T1000 (cell line): ENCODE results near the gene ACOD1.
A peak's percentile ranks its signal among the peaks of the same experiment; 100 is the strongest.
"Not testable (repeated sequence)": the region's sequence is repeated elsewhere in the genome, so short reads cannot be mapped to it uniquely, and the experiment has no call there.

Experiments
- DNase-seq: peaks from one replicate; lab custom pipeline; 2025; ENCODE audit warnings: mixed read lengths; lab: John Stamatoyannopoulos, UW

ACOD1 gene

GRCh38 chr13:76953968-76954367 is 5.7 kb downstream of the ACOD1 start:
- no peak for DNase-seq

DNA sequence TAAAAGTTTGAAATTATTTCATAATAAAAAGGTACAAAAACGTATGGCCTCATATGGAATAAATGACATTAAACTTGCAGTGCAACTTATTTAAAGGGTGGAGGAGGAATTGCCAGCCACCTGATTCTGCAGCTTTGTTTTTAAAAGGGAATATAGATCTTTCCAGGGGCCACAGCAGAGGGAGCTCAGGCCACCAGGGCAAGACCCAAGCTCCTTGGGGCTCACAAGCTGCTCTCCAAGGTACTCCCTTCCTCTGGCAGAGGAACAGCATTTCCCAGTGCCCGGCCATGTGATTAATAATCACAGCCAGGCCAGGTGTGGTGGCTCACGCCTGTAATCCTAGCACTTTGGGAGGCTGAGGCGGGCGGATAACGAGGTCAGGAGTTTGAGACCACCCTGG is 6.2 kb downstream of the ACOD1 start:
- DNase-seq, result no peak

- DNase-seq, result no peak
Measured at GRCh38 chr13:76955193-76955592, 6.9 kb downstream of the ACOD1 start.

GRCh38 chr13:76955661-76956060 is 7.3 kb downstream of the ACOD1 start:
- no peak for DNase-seq

DNA sequence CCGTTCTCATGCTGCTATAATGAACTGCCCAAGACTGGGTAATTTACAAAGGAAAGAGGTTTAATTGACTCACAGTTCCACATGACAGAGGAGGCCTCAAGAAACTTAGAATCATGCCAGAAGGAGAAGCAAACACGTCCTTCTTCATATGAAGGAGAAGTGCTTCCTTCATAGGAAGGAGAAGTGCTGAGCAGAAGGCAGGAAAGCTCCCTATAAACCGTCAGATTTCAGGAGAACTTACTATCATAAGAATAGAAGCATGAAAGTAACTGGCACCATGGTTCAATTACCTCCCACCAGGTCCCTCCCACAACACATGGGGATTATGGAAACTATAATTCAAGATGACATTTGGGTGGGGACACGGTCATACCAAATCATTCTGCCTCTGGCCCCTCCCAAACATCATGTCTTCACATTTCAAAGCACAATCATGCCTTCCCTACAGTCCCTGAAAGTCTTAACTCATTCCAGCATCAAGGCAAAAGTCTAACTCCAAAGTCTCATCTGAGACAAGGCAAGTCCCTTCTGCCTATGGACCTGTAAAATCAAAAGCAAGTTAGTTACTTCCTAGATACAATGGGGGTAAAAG is 10.6 kb downstream of the ACOD1 start:
- no peak for DNase-seq

DNA sequence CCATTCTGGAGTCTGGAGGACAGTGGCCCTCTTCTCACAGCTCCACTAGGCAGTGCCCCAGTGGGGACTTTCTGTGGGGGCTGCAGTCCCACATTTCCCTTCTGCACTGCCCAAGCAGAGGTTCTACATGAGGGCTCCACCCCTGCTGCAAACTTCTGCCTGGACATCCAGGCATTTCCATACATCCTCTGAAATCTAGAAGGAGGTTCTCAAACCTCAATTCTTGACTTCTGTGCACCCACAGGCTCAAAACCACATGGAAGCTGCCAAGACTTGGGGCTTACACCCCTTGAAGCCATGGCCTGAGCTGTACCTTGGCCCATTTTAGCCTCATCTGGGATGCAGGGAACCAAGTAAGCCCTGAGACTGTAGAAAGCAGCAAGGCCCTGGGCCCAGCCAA is 11.4 kb downstream of the ACOD1 start:
- not testable (repeated sequence) for DNase-seq

- DNase-seq, result peak; percentile 9
Measured at GRCh38 chr13:76965759-76966421, 17.6 kb downstream of the ACOD1 start.

- DNase-seq, result no peak
Measured at GRCh38 chr13:76967031-76967430, 18.7 kb downstream of the ACOD1 start.

- no peak for DNase-seq
Measured at GRCh38 chr13:76968041-76968440, 19.7 kb downstream of the ACOD1 start.

DNA sequence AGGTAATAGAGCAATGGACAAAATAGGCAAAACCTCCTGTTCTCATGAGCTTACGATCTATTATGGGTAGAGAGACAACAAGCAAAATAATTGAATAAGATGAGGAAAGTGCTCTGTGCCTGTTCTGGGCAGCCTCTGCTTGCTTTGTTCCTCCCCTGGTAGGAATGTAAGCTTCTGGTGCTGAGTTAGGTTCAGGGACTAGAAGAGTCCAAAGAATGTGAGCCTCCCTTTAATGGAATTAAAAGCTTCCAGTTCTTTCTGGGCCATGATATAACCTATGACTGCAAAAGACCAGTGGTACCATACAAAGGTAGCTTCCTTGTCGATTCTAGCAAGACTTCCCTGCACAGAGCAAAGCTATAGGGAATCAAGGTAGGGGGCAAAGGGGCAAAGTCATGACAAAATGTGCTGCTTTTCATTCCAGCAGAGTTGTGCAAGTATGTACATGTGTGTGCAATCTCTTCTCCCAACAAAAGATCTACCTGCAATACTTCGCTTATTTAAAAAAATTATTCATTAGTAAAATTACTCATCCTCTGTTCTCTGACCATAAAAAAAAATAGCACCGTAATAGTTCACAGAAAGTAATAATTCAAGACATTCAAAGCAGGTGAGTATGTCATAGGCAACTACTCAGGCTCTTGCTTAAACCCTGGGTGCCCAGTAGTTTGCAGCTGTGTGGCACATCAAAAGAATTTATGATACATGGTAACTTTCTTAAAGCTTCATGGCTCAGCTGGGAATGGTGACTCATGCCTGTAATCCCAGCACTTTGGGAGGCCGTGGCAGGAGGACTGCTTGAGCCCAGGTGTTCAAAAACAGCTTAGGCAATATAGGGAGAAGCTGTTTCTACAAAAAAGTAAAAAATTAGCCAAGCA is 21.4 kb downstream of the ACOD1 start:
- no peak for DNase-seq

GRCh38 chr13:76971215-76971614 is 22.9 kb downstream of the ACOD1 start:
- DNase-seq, result no peak

DNA sequence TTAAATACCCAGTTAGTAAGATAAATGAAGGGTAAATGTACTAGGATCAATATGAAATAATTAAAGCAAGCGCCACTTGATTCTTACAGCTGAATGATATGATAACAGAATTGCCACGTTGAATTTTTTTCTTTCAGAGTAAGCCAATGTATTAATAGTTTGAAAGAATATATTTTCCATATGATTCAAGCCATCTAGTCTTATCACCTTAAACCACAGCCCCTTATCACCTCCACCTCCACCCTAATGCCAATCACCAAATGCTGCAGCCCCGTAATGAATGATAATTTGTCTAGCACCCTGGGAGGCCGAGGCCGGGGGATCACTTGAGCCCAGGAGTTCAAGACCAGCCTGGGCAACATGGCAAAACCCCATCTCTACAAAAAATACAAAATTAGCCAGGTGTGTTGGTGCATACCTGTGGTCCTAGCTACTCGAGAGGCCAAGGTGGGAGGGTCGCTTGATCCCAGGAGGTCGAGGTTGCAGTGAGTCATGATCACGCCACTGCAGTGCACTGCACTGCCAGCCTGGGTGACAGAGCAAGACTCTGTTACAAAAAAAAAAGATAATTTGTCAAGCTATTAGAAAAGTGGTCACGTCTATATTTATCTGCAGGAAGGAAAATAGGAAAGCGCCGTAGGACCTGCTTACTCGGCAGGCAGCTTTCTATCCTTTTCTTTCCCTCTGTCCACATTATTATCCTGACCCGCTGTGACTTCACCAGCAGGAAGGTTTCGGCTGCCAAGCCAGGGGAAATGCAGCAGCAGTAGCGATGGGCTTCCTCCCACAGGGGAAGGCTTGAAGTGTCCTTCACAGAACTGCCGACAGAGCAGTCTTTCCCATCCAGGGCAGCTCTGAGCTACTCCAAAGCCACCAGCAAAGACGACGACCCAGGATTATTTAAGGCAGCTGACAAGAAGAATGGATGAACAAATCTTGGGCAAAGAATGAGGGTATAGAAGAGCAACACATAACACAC is 23.8 kb downstream of the ACOD1 start:
- DNase-seq, result no peak

- DNase-seq, result no peak
Measured at GRCh38 chr13:76973920-76974617, 25.8 kb downstream of the ACOD1 start.

DNA sequence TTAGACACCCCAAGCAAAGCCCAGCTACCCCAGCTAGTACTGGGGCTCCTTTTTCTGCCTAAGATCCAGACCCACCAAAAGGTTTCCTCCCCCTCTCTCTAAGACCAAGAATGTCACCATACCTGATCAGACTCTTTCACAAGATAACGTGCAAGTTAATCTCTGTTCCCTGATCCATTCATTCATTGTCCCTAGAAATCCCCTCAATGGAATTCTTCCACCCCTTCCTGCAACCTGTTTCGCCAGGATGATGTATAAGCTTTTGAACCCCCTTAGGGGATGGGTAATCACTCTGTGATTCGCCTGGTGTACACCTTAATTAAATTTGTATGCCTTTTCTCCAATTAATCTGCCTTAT is 26.3 kb downstream of the ACOD1 start:
- no peak for DNase-seq

DNA sequence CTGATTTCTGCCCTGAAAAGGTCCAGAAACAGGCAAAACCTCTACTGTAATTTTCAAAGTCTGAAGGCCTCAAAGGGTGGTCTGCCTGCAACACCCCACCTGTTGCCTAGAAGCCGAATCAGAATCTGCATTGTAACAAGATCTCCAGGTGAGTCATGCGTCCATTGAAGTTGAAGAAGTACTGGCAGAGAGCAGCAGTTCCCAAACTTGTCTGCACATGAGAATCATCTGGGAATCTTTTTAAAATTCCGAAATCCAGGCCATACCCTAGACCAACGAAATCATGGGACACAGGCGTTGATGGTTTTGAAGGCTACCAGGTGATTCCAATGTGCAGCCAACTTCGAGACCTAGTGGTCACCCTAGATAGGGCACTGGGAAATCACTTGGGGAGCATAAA is 27.6 kb downstream of the ACOD1 start:
- DNase-seq, result no peak

DNA sequence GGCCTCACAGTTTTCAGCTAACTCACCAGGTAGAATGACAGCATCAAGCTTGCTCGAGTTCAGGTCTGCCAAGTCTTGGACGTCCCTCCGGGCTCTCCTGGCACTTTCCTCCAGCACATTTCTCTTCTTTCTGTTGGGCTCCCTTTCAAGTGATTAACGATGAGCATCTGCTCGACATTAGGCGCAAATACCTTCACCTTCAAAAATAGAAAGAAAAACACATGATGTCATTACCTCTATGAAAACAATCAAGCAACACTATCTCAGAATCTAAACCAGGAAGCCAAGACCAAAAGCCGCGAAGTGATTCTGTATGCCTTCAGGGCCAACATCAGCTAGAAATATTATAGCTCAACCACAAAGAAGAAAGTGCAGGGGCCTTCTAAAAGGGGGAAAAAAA is 28.2 kb downstream of the ACOD1 start:
- DNase-seq, result no peak

DNA sequence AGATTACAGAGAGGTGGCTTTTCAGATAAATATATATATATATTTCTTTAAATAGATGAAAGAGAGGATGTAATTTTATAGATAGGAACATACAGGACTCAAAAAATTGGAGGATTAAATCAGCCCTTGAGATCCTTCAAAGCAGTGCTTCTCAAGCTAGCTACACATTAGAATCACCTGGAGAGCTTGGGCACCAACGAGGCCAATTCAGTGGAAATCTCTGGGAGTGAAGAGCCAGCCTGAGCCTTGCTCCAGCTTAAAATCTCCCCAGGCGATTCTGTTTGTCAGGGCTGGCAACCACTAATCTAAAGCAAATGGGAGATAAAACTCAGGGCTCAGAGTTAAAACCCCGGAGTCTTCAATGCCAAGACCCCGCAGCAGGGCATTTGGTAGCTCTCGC is 28.6 kb downstream of the ACOD1 start:
- no peak for DNase-seq

DNA sequence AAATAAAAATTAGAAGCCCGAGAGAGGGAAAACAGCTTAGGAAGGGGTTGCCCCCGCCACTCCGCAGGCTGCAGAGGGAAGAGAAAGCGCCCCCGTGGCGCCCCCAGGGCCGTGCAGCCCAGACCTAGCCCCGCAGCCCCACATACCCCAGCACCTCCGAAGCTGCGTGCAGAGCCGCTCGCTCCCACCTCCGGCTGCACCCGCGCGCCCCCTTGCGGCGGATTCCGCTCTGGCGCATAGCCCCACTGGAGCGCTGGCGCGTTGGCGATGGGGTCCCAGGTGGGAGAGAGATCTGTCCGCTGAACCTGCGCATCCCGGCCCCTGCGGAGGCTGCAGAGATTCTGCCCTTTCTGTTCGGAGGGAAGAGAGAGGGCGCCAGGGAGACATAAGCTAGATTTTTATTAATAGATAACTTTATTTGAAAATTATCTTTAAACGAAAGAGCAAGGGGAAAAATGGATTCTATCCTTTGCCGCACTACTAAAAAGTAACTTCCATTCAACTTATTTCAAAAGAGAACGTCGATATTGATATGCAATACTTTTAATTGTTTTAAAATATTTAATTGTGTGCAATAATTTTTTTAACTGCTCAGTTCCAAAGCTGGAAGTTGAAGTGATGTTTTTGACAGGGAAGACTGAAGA is 31.9 kb downstream of the ACOD1 start:
- peak; percentile 5 for DNase-seq

- no peak for DNase-seq
Measured at GRCh38 chr13:76982061-76982460, 33.8 kb downstream of the ACOD1 start.

DNA sequence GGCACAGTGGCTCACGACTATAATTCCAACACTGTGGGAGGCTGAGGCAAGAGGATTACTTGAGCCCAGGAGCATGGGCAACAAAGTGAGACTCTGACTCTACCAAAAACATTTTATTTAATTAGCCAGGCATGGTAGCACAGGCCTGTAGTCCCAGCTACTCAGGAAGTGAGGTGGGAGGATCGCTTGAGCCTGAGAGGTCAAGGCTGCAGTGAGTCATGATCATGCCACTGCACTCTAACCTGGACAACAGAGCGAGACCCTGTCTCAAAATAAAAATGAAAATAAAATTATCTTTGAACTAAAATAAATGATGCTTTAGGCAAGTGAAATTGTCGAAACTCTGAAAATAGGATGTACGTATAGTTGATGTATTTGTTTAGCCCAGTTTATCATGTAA is 35.4 kb downstream of the ACOD1 start:
- no peak for DNase-seq

- DNase-seq, result no peak
Measured at GRCh38 chr13:76991432-76991795, 43.1 kb downstream of the ACOD1 start.
